AG04450 (cell line): Measurements from ENCODE around the gene SPEG. TPM values are rescaled to one million over a fixed set of nuclear protein-coding genes. Genes with fewer than 3 reads are reported as not detected.

Source experiments
- CTCF ChIA-PET: fragments of 300-600, 350-600 bp; formaldehyde crosslinking; extraction: SDS; loops from one replicate; lab custom pipeline; 2022; ENCODE audit warnings: antibody characterized with exemption, inconsistent platforms; lab: Charles Lee
- POLR2A ChIA-PET: fragments of 350-600 bp; formaldehyde crosslinking; extraction: SDS; loops from one replicate; lab custom pipeline; 2021; ENCODE audit warnings: antibody characterized with exemption, inconsistent platforms; lab: Yijun Ruan, JAX
- DNase-seq: peaks from one replicate; pipeline ENCODE4 v3.0.0-alpha.2; 2011; ENCODE audit warnings: low read depth, low spot score
- H3K27ac ChIP-seq: one replicate; pipeline ENCODE4 v1.5.1; 2012; ENCODE audit warnings: low read depth, low read length, control low read depth
- H3K27me3 ChIP-seq: one replicate; pipeline ENCODE4 v1.6.0; 2012; ENCODE audit warnings: low read length; ENCODE audit not compliant: control insufficient read depth, insufficient read depth
- H3K4me3 ChIP-seq: 2 replicates; pipeline ENCODE4 v1.5.1; 2011; ENCODE audit warnings: mild to moderate bottlenecking, low read depth, low read length, control low read depth
- H3K9me3 ChIP-seq: 2 replicates; pipeline ENCODE4 v1.5.1; 2012; ENCODE audit warnings: low read length; ENCODE audit not compliant: control insufficient read depth, insufficient read depth
- CTCF ChIP-seq: IDR thresholded peaks from 2 replicates; pipeline ENCODE4 v1.5.1; 2011; ENCODE audit warnings: low read depth, low read length, control low read depth, inconsistent platforms
- polyA plus RNA-seq: library from polyadenylated mRNA; depleted of rRNA; stranded (reverse); fragments of >200 nt; gene quantifications from 2 replicates; pipeline ENCODE4 v1.2.3, GENCODE V29; 2011

Gene SPEG
- polyA plus RNA-seq, 1 experiment: 28.0 TPM

DNA sequence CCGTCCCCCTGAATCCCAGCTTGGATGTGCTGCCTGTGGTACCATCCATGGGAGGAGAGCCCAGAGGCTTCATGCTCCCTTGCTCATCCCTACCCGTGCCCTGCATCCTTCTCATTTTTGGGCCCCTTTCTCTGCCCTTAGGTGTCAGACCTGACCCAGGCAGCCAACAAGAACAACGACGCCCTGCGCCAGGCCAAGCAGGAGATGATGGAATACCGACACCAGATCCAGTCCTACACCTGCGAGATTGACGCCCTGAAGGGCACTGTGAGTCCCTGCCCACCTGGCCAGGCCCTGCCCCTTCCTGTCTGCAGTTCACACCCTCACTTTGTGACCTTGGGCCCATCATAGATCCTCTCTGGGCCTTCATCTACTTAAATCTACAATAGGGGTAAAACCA is 14.0 kb upstream of the SPEG start:
- TF ChIP-seq CTCF: no peak
- ChIA-PET CTCF (interaction anchor here (0.6 kb wide), 1 partner anchor 209 kb away, joined by 3 read pairs; no protein-coding TSS in a partner anchor), POLR2A (no interaction called here)
- Histone ChIP-seq H3K27me3 (no peaks in the 10 kb centered on the region), H3K9me3 (peaks cover 4% of the 10 kb centered on the region; the same call in 1 of the 2 replicates), H3K27ac (no peak overlapping the region), H3K4me3 (no peak overlapping the region)
- no peak for DNase-seq

GRCh38 chr2:219421323-219421722 is 13.3 kb upstream of the SPEG start:
- ChIA-PET CTCF (no interaction called here), POLR2A (no interaction called here)
- TF ChIP-seq CTCF: no peak

GRCh38 chr2:219422952-219423534 is 11.6 kb upstream of the SPEG start:
- no peak for DNase-seq
- Histone ChIP-seq H3K27ac (no peak overlapping the region), H3K9me3 (peaks cover 4% of the 10 kb centered on the region; the same call in 1 of the 2 replicates), H3K27me3 (no peaks in the 10 kb centered on the region), H3K4me3 (no peak overlapping the region)
- TF ChIP-seq CTCF: no peak
- ChIA-PET CTCF (interaction anchor here (0.7 to 1.6 kb wide), 2 partner anchors 53 to 97 kb away, joined by 5 to 7 read pairs; no protein-coding TSS in a partner anchor), POLR2A (no interaction called here)

More at GRCh38 chr2:219421323-219421722, 13.3 kb upstream of the SPEG start:
- Histone ChIP-seq H3K27me3 (no peaks in the 10 kb centered on the region), H3K9me3 (peaks cover 4% of the 10 kb centered on the region; the same call in 1 of the 2 replicates), H3K27ac (no peak overlapping the region), H3K4me3 (no peak overlapping the region)
- DNase-seq: no peak

DNA sequence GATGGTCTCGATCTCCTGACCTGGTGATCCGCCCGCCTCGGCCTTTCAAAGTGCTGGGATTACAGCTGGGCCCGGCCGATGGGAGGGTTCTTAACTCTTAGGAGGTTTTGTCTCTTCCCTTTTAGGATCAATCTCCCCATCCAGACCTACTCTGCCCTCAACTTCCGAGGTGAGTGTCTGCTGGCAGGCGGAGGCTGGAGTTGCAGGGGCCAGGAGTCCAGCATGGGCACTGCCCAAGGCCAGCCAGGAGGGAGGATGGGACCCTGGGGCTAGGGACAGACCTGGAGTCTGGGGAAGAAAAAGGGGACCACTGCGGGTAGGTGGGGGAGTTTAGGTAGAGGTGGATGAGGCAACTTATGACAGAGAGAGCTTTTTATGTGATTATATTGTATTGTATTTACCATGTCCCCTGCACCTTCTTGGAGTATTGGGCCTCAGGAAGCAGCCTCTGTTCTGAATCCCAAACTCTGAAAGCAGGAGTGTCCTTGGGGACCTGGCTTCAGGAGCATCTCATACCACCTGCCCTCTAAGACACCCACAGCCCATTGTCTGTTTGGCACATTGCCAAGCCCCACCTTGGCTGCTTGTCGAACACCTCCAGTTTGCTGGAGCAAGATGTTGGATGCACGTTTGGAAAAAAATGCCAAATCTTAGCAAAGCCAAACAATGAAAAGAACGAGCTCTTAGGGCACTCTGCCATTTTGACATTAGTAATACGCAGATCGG is 10.8 kb upstream of the SPEG start:
- ChIA-PET CTCF (interaction anchor here (0.9 to 1.6 kb wide), 5 partner anchors 21 to 107 kb away, joined by 3 to 7 read pairs (median 5); no protein-coding TSS in a partner anchor), POLR2A (no interaction called here)
- Histone ChIP-seq H3K4me3 (no peak overlapping the region), H3K27me3 (no peaks in the 10 kb centered on the region), H3K27ac (peak overlapping the region; percentile 52), H3K9me3 (peaks cover 2% of the 10 kb centered on the region; the same call in 1 of the 2 replicates)
- no peak for TF ChIP-seq CTCF
- no peak for DNase-seq
